HPDE6-E6E7 (cell line): ENCODE results near the gene TMEFF2.
A peak's percentile ranks its signal among the peaks of the same experiment; 100 is the strongest.
"Not testable (repeated sequence)": the region's sequence is repeated elsewhere in the genome, so short reads cannot be mapped to it uniquely, and the experiment has no call there.

Experiments
- DNase-seq: peaks from one replicate; pipeline ENCODE4 v3.0.0; 2011; ENCODE audit warnings: missing footprints; ENCODE audit errors: extremely low spot score

Gene TMEFF2

DNA sequence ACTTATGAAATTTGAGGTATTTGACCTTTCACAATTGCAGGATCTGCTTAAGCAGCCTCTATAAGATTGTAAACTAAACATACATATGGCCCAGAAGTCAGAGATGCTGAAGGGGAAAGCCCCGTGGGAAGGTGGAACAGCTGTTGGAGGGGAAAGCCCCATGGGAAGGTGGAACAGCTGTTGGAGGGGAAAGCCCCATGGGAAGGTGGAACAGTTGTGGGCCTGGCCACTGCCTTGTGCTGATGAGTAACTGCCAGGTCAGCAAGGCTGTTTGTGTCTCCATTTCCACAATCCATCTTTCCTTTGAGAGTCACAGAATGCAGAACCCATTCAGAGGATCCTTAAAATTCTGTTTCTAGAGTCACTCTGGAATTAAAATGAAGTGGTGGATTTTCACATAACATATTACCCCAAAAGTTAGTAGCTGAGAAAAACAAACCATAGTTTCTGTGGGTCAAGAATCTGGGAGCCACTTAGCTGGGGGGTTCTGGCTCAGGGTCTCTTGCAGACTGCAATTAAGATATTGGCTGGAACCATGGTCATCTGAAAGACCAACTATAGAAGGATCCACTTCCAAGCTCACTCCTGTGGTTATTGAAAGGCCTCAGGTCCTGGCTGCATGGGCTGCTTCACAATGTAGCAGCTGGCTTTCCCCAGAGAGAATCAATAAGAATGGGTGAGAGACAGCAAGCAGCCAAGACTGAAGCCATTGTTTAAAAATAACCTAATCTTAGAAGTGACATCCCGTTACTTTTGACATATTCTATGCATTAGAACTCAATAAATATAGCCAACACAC lies 261.2 kb downstream of the TMEFF2 start:
- no peak for DNase-seq

DNA sequence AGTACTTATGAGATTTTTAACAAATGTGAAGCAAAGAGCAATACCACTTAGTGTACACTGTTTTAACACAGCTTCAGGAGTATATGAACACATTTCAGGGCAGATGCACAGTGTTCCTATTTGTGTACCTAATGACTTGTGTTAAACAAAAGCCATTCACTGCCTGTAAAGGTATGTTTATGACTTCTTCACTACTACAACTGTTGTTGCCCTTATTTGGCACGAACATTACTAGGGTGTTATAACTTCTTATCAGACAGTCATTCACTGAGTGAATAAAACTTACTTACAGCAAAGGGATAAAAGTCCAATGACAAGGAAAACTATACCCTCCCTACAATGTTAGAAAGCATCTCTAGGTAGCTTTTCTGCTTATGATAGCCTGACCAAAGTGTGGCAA lies 262.4 kb downstream of the TMEFF2 start:
- no peak for DNase-seq

DNA sequence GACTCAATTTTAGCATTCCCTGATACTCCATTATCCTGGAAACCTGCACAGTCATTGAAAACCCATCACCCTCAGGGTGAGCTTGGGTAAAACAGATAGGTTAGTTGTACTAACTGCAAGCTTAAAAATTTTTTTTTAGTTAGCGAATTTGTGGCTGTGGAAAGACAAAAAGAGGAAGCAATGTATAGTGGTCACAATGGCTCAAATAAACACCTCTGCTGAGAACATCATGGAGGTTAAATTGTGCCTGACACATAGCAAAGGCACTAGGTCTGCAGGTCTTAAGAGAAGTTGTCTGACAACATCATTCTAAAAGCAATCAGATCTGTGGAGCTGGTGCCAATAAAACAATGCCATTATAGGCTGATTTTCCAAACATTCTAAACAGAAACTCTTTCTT lies 263.4 kb downstream of the TMEFF2 start:
- no peak for DNase-seq

DNA sequence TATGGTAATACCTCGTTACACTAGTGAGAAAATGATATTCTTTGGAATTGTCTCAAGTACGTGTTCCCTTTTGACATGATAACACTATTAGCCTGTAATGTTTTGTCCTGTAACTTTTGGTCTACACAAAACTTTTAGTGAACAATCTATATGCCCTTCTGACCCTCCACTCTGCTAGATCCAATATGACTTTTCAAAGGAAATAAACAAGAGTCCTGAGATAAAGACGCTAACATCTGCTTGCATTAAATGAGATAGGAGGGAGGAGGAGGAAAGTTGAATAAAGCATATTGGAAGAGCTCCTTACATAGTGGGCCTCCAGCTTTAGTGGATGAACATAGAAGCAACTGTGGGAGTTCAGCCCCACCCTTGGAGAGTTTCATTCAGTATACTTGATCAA lies 264.5 kb downstream of the TMEFF2 start:
- no peak for DNase-seq

DNA sequence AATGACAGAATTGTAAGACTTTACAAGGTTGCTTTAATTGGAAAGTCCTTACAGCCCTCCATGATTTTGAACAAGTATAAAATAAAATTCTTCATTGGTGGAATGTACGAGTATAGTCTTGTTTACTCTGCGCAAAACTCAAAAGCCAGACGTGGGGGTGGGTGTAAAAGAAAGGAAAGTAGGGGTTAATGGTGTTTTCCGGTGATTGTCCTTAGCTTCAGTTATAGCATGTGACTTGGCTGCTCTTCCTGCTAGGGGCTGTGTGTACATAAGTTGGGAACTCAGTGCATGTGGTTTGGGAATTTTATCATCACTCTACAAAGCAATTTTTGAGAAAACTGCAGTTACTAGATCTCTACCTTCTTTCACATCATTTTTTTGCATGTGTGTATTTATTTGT lies 265.4 kb downstream of the TMEFF2 start:
- no peak for DNase-seq

DNA sequence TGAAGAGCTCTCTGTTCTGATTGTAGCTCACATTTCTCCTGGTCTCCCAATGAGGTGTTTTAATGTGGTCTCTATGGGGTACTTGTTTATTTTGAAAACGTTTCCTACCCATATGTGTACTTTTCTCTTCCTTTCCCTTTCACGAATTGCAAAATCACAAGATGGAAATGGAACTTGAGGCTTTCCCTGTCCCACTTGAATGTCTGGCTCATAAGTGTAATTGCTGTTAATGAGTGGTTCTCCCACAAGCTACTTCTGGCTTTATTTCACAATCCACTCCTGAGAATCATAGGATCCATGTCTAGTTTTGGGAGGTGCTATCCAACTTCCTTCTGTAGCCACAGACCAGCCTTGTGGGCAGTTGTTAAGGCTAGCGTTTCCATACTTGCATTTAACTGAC lies 266.7 kb downstream of the TMEFF2 start:
- DNase-seq, result no peak

DNA sequence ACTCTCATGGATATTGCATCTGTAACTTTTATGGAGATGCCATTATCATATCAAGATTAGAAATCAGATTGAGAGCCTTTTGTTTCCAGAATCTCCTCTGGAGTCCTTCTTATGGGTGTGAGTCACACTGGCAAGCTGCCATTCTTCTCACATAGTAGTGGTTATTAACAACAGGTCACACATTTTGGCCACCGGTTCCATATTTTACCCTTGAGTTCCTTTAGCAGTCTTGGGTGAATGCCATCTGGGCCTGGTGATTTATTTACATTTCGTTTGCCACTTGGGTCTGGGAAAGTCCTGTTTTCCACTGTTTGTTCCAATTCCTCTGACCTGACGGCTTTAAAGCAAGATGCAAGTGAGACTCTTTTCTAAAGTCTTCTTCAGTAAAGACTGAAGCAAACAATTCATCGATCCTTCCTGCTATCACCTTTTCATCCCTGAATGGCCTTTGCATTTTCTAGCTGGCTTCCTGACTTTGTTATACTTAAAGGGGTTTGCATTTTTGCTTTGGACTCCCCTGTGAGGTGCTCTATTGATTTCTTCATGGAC lies 267.3 kb downstream of the TMEFF2 start:
- DNase-seq, result peak; percentile 51

DNA sequence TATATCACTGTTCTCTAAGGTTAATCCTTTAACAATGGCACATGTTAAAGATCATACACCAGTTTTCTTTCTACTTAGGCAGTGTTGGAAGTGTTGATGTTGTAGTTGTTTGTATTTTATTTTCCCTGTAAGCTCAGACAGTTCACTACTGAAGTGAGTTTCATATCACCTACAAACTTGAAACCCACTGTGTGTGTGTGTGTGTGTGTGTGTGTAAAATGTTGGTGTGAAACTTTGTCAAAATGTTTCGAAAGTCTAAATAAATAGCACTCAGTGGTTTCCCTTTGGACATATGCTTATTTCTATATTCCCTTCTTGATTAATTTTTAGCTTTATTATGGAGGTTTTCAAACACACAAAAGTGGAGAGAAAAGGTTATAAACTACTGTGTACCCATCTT lies 268.1 kb downstream of the TMEFF2 start:
- no peak for DNase-seq

DNA sequence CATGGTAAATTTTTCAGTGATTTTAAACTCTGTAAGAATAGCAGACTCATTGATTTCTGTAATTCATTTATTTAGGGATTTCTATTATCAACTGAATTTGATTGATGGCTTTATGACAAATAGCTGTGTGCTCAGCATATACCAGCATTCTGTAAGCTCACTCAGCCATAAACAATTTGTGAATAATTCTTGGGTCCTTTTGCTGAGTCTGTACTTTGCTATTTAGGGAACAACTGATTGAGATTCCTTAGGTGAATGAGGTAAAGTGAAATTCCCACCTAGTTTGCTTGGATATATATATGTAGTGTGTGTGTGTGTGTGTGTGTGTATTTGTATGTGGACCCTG lies 271.1 kb downstream of the TMEFF2 start:
- no peak for DNase-seq

DNA sequence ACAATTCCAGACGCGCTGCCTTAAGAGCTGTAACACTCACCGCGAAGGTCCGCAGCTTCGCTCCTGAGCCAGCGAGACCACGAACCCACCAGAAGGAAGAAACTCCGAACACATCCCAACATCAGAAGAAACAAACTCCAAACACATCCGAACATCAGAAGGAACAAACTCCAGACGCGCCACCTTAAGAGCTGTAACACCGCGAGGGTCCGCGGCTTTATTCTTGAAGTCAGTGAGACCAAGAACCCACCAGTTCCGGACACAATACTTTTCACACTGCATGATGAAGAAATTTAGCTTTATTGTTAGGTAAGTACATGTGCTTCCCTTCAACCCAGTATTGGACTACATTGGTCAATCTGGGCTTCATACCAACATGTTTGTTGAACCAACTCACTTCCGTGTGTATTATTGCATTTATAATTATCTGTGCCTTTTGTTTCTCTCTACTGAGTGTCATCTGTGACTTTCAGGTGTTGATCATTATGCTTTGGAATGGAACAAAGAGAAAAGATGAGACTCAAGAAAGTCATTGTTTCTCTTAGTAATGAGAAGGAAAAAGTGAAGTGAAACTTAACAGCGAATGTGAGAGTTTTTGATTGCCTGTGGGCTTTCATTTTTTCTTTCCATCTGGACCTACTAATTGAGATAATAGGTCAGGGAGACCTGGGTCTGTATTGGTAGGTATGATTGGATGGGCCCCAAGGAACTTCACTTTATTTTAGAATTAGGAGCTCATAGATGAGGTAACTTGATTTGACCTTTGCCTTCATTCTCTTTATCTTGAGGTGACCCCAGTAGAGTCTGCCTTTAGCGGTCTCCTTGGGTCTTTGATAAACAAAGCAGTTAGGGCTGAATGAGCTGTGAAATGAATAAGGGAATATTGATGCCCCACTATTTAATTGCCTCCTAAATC lies 271.7 kb downstream of the TMEFF2 start:
- no peak for DNase-seq

DNA sequence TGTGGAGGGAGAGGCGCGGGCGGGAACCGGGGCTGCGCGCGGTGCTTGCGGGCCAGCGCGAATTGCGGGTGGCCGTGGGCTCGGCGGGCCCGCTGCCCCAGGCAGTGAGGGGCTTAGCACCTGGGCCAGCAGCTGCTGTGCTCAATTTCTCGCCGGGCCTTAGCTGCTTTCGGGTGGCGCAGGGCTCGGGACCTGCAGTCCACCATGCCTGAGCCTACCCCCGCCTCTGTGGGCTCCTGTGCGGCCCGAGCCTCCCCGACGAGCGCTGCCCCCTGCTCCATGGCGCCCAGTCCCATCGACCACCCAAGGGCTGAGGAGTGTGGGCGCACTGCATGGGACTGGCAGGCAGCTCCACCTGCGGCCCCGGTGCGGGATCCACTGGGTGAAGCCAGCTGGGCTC lies 273.1 kb downstream of the TMEFF2 start:
- DNase-seq, result not testable (repeated sequence)

DNA sequence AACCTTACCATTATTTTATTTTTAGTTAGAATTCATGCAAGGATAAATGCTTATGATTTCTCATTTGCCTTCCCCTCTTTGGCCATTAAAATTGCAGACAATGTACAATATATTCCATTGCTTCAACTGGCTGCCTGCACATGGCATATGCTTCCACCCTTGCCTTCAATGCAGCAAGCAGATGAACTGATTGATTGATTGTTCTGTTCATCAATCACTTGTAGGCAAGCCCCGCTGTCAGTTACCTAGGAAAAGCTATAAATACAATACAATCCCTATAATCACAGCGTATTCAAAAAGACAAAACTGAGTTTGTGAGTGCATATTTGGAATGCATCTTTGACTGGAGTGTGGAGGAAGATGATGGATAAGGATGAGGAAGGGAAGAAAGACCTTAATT lies 274.2 kb downstream of the TMEFF2 start:
- DNase-seq, result no peak

DNA sequence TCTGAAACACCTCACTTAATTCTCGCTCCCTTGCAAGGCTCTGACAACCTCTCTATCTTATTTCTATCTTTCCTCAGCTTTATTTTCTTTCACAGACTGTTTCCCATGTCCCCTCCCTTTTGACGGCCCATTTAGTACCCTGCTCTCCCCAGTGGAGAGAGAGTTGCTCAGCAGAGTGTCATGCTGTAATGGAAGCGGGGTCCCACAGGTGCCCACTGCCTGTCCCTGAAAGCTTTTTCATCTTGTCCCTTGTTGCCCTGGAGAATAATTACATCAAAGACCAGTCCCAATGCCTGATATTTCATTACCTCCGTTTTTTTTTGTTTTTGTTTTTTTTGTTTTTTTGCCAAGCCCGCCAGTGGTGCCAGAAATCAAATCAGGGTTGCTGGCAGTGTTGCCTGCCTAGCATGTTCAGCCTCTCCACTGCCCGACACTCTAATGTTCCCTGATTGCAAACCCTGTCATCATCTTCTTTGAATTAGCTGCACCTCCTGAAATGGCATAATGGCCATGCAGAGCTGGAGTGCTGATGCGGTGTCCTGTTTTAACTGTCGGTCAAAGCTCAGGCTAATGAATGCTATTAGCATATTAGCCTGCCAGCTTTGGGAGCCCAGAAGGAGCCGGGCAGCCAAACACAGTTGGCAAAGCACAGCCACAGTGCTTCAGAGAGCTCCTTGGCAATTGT lies 276.6 kb downstream of the TMEFF2 start:
- no peak for DNase-seq

DNA sequence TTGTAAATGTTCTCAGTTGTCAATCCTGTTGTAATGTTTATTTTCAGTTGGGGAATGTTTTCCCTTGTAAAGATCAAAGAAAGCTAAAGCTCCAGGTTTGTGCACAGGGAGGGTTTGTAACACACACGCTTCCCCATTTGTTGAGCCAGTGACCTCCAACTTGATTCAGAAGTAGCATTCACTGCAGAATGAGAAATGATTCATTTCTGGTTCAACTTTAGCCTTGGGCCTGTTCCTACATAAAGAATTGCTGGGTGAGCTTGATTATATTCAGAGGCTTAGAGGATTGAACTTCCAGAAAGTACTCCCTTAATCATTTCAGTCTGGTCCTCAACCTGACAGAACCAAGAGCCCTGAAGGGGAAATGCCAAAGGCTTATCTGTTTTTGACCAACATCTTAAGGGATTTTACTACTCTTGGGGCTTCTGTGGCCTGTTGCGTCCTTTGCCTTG lies 277.3 kb downstream of the TMEFF2 start:
- DNase-seq, result no peak

DNA sequence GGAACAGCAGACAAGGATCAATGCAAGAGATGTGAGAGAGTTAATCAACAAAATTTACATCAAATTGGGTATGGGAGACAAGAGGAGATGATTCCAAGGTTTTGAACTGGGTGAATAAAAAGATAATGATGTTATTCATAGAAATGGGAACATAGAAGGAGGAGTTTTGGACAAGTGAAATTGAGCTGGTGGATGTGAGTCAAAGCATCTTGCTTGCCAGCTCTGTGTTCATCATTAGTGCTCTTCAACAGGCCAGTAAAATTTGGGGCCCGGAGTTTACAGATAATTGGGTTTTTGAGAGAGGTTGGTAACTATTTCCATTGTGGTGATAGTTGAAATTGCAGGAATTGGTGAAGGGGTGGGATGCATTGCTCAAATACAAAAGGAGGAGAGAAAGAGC lies 277.9 kb downstream of the TMEFF2 start:
- no peak for DNase-seq

DNA sequence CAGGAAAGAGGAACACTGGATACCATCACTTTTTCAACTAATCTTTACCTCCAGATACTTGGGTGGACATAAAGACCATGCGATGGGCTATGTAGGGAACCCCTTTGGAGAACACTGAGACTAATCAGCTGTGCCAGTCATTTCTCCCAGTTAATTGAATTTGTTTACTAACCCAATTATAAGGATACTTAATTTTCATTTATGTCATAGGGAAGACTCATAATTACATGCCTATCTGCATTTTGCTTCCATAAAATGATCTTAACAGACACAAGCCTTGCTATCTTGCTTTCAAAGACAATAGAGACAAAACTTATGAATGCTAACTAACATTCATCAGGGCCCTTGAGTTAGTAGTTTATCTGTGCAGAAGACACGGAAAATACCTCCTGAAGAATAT lies 279.0 kb downstream of the TMEFF2 start:
- DNase-seq, result no peak

DNA sequence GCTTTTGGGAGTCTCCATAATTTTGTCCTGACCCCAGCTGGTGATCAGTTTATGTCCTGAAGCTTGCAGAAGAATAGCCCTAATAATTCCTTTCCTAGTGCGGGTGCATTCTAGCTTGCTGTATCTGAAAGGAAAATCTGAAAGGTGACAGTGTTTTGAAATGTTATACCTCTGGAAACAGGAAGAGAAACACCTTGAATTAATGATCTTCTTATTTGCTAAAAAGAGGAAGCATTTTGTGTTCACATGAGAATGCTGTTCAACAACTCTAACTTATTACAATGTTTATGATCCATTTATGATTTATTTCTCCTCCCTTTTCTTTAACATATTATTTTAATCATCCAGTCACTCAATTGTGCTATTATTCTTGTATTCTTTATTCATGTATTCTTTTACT lies 280.9 kb downstream of the TMEFF2 start:
- DNase-seq, result no peak

DNA sequence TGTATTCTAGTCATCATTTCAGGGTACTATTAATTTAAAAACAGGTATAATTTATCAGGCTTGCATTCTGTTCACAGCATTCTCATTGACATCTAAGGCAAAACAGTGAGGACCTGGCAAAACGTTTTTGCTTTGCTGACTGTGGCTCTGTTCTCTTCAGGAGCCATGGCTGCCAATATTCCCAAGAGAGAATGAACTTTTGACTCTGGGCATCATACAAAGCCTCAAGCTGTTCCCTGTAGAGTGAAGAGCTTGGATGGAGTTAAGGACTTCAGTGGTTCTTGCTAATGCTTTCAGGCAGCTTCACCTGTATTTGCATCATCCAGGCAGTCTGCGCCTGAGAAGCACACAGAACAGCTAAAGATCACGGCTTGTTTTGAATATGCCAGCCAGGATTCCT lies 282.0 kb downstream of the TMEFF2 start:
- DNase-seq, result no peak

DNA sequence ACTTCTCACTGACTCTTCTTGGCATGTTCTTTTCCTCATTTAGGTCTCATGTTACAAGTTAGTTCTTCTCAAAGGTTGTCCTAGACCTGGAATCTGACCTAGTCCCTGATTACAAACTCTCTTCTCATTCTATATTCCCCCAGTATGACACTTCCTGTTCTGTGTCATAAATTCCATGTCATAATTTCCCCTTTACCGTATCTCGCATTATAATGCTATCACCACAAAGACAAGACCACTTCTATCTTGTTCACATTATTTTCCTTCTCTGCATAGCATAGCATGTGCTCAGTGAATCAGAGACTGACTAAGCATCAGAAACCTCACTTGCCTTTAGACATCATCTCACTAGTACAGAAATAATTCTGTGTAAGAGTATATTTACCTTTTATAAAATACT lies 284.2 kb downstream of the TMEFF2 start:
- no peak for DNase-seq

DNA sequence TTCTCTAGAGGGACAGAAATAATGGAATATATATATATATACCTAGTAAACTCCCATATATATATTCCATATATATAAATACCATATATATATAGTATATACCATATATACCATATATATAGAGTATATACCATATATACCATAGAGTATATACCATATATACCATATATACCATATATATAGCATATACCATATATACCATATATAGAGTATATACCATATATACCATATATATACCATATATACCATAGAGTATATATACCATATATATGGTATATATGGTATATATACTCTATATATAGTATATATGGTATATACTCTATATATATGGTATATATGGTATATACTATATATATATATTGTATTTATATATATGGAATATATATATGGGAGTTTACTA lies 285.9 kb downstream of the TMEFF2 start:
- DNase-seq, result no peak

DNA sequence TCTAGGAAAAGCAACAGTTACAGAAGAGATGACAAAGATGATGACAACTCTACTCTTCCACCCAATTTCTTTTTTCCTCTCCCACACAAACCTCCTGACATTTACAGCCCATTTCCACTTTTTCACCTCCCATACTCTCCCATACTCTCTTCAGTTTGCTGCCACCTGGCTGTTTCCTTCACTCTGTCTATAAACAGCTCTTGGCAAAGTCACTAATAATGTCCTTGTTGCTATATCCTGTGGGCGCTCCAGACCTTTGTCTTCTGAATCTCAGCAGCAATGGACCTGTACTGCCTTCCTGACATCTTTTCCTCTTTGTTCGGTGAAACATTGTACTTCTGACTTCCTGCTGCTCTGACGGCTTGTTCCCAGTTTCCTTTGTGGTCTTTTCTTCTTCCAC lies 287.2 kb downstream of the TMEFF2 start:
- DNase-seq, result no peak

DNA sequence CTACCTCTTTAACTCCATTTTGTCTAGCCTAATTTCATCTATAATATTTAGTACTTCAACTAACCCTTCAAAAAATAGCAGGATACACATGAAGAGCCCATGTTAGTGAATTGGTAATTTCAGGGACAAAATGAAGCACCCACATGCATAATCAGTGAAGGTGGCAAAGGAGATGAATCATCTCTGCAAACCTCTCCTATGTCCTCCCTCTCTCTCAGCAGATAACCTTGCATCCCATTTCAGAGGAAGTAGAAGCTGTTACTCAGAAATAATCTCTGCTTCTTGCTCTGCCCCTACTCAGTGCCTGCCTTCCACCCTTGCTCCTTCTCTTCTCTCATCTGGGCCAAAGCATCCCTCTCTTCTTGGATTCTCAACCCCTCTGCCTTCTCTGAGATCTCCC lies 287.6 kb downstream of the TMEFF2 start:
- peak; percentile 16 for DNase-seq
